Sigmoid colon (tissue), 7 donors: ENCODE data around the gene FSD2. TPM values are rescaled to one million over a fixed set of nuclear protein-coding genes. Genes with fewer than 3 reads are reported as not detected.

Source experiments
- DNase-seq: peaks from one replicate; pipeline ENCODE4 v3.0.0-alpha.2; 2019
- H3K27ac ChIP-seq, 4 donors: fragments of 200-600 bp; sonication (generic); one replicate each; pipeline ENCODE4 v1.5.1; 2016 to 2019; ENCODE audit warnings: mild to moderate bottlenecking in 1 of 4
- H3K27me3 ChIP-seq, 3 donors: fragments of 200-600 bp; sonication (generic); one replicate each; pipeline ENCODE4 v1.5.1; 2019; ENCODE audit warnings: mild to moderate bottlenecking in 1 of 3
- H3K36me3 ChIP-seq, 4 donors: fragments of 200-600 bp; sonication (generic); one replicate each; pipeline ENCODE4 v1.5.1; 2016 to 2019
- H3K4me1 ChIP-seq, 4 donors: fragments of 200-600 bp; sonication (generic); one replicate each; pipeline ENCODE4 v1.5.1; 2017 to 2019
- H3K4me3 ChIP-seq, 4 donors: fragments of 200-600 bp; sonication (generic); one replicate each; pipeline ENCODE4 v1.5.1; 2017 to 2019; ENCODE audit warnings: mild to moderate bottlenecking in 2 of 4, moderate library complexity in 1 of 4
- H3K9me3 ChIP-seq, 4 donors: fragments of 200-600 bp in 3 of 4; sonication (generic) in 3 of 4; one replicate each; pipeline versions ENCODE4 v1.5.1 to v1.6.1; 2013 to 2019
- EP300 ChIP-seq, 4 donors: sonication (generic); formaldehyde crosslinking; IDR thresholded peaks; one replicate each; pipeline ENCODE4 v1.6.1; 2017; ENCODE audit warnings: antibody characterized with exemption in 4 of 4
- POLR2A ChIP-seq, 2 donors: fragments of 450-650 bp; IDR thresholded peaks; one replicate each; pipeline ENCODE4 v1.6.1; 2016; ENCODE audit warnings: antibody characterized with exemption in 2 of 2, mild to moderate bottlenecking in 2 of 2, moderate library complexity in 2 of 2
- POLR2AphosphoS5 ChIP-seq, 4 donors: sonication (generic); formaldehyde crosslinking; IDR thresholded peaks; one replicate each; pipeline ENCODE4 v1.6.1; 2017; ENCODE audit warnings: antibody characterized with exemption in 4 of 4
- WGBS, 2 donors: extraction: QIAGEN DNeasy Blood & Tissue Kit; methylation state at CpG; one replicate each; pipeline ENCODE4 v1.1.7; 2013; 5-methylcytosine and 5-hydroxymethylcytosine counted together
- intact Hi-C: fragments of 100-400 bp; cut with DNase I; formaldehyde crosslinking; loops from one replicate; pipeline ENCODE4 v1.15.1; 2023
- polyA plus RNA-seq, 3 donors: library from polyadenylated mRNA; stranded (reverse); fragments of 200-250 nt; gene quantifications; one replicate each; pipeline ENCODE4 v1.2.3, GENCODE V29; 2013
- total RNA-seq, 4 donors: library from RNA; depleted of rRNA; stranded (reverse); fragments of >200 nt; gene quantifications; one replicate each; pipeline ENCODE4 v1.1.0, GENCODE V29; 2016
- TF ChIP-seq, protein P1 (sequence below), 4 experiments: fragments of 450-650 bp in 3 of 4; fragments of 200-600 bp in 1 of 4; IDR thresholded peaks; one replicate each; pipeline ENCODE4 v1.5.1; 2016 to 2019; ENCODE audit warnings: antibody characterized with exemption in 4 of 4, mild to moderate bottlenecking in 3 of 4, moderate library complexity in 2 of 4
- donor health status: healthy with polysubstance abuse.
- donor health status: Bipolar disorder and iron deficiency.
- donor health status: healthy.

The FSD2 gene
- total and polyA plus RNA-seq, 7 donors: not detected

DNA sequence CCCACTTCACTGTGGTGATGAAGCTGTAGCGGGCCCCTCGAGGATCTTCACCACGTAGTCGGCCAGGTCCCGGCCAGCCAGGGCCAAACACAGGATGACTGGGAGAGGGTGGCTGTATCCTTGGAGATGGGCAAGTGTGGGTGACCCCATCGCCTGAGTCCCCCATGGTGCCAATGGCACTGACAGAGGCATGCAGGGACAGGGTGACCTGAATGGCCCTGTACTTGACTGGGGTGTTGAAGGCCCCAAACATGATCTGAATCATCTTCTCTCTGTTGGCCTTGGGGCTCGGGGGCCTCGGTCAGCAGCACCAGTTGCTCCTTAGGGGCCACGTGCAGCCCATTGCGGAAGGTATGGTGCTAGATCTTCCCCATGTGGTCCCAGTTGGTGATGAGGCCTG is 79.1 kb downstream of the FSD2 start:
- H3K9me3 ChIP-seq: no peaks in the 10 kb centered on the region
- H3K27me3 ChIP-seq: no peaks in the 10 kb centered on the region
- TF ChIP-seq, protein P1, sequence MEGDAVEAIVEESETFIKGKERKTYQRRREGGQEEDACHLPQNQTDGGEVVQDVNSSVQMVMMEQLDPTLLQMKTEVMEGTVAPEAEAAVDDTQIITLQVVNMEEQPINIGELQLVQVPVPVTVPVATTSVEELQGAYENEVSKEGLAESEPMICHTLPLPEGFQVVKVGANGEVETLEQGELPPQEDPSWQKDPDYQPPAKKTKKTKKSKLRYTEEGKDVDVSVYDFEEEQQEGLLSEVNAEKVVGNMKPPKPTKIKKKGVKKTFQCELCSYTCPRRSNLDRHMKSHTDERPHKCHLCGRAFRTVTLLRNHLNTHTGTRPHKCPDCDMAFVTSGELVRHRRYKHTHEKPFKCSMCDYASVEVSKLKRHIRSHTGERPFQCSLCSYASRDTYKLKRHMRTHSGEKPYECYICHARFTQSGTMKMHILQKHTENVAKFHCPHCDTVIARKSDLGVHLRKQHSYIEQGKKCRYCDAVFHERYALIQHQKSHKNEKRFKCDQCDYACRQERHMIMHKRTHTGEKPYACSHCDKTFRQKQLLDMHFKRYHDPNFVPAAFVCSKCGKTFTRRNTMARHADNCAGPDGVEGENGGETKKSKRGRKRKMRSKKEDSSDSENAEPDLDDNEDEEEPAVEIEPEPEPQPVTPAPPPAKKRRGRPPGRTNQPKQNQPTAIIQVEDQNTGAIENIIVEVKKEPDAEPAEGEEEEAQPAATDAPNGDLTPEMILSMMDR (IDR thresholded peaks at IDR 0.05): no peak
- no peak for TF ChIP-seq EP300 (IDR thresholded peaks at IDR 0.05)
- TF ChIP-seq POLR2AphosphoS5 (IDR thresholded peaks at IDR 0.05): no peak
- TF ChIP-seq POLR2A (IDR thresholded peaks at IDR 0.05): no peak
- no peak overlapping the region for H3K4me3 ChIP-seq
- no peaks in the 10 kb centered on the region for H3K36me3 ChIP-seq
- H3K27ac ChIP-seq: no peak overlapping the region
- WGBS, 2 donors: 95% methylated on average over 10 of the region's 10 CpGs
- intact Hi-C loops: no loop called here
- no peak for DNase-seq
- no peaks in the 10 kb centered on the region for H3K4me1 ChIP-seq

DNA sequence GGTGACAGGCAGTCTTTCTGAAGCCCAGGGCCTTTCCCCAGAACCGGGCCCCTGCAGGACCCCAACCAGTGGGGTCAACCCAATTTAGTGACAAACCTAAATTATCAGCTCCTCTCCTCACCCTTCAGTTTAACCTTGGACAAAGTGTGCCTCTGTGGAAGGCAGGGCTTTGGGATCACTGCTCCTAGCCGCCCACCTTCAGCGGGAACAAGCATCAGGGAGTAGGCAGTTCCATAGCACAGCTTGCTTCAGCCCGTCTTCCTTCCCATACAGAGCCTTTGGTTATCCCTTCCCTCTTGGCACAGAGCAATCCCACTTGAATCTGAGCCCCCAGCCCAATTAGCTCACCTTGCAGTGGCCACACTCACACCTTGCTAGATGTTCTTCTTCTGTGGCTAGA is 90.9 kb downstream of the FSD2 start:
- WGBS, 2 donors: 91 to 92% methylated on average over 4 of the region's 4 CpGs
- peaks cover 0 to 7% (median 5%) of the 10 kb centered on the region in 4 donors for H3K4me1 ChIP-seq
- intact Hi-C loops: no loop called here
- DNase-seq: no peak
- peaks cover 0 to 6% (median 2%) of the 10 kb centered on the region in 3 donors for H3K27me3 ChIP-seq
- no peak overlapping the region for H3K27ac ChIP-seq
- TF ChIP-seq, protein P1 (IDR thresholded peaks at IDR 0.05): no peak
- no peak for TF ChIP-seq EP300 (IDR thresholded peaks at IDR 0.05)
- no peak for TF ChIP-seq POLR2AphosphoS5 (IDR thresholded peaks at IDR 0.05)
- no peak for TF ChIP-seq POLR2A (IDR thresholded peaks at IDR 0.05)
- no peaks in the 10 kb centered on the region for H3K9me3 ChIP-seq
- no peak overlapping the region for H3K4me3 ChIP-seq
- no peaks in the 10 kb centered on the region for H3K36me3 ChIP-seq

DNA sequence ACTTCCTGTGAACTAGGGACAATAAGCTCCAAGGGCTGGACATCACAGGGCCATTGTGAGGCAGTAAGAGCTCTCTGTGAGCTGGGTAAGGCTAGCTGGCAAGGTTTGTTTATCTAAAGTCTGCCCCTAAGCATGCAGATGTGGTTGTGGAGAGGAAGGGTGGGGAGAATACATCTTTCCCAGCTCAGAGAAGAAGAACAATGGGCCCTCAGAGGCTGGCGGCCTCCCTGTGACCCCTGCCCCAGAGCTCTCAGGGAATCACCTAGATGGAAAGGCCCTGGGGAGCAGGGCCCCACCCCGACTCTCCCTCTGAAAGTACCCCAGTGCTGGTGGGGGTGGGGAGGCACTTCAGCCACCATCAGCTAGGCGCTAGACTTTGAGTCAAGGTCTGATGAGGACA is 91.9 kb downstream of the FSD2 start:
- intact Hi-C loops: no loop called here
- 53 to 71% methylated on average over 3 of the region's 3 CpGs for WGBS, 2 donors

DNA sequence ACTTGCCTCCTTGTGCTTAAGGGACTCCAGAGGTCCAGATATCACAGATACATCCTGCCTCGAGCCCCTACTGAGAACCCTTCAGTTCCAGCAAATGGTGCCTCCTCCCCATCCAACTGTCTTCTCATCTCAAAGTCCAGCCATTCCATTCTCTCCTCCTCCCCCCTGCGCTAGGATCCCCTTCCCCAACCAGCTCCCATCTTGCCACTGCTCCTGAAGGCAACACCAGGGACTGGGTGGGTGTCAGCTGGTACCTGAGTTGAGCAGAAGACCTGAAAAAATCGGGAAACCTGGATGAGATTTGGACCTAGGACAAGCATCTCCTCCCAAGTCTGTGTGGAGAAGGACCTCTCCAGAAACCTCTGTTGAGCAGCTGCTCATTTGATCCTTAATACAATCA is 93.8 kb downstream of the FSD2 start:
- WGBS, 2 donors: 80 to 84% methylated on average over 3 of the region's 3 CpGs
- DNase-seq: no peak
- intact Hi-C loops: no loop called here
- Histone ChIP-seq H3K4me3 (no peak overlapping the region), H3K4me1 (peaks cover 0 to 18% (median 15%) of the 10 kb centered on the region in 4 donors), H3K27me3 (peaks cover 0 to 6% (median 0%) of the 10 kb centered on the region in 3 donors), H3K36me3 (no peaks in the 10 kb centered on the region), H3K9me3 (no peaks in the 10 kb centered on the region), H3K27ac (no peak overlapping the region)
- TF ChIP-seq, protein P1 (IDR thresholded peaks at IDR 0.05): no peak

More for the DNA sequence above, 91.9 kb downstream of the FSD2 start:
- H3K27me3 ChIP-seq: peaks cover 0 to 6% (median 2%) of the 10 kb centered on the region in 3 donors
- no peak for TF ChIP-seq POLR2AphosphoS5 (IDR thresholded peaks at IDR 0.05)
- TF ChIP-seq EP300 (IDR thresholded peaks at IDR 0.05): no peak
- TF ChIP-seq, protein P1 (IDR thresholded peaks at IDR 0.05): no peak
- TF ChIP-seq POLR2A (IDR thresholded peaks at IDR 0.05): no peak
- no peak overlapping the region for H3K27ac ChIP-seq
- H3K4me3 ChIP-seq: no peak overlapping the region
- no peaks in the 10 kb centered on the region for H3K9me3 ChIP-seq
- no peaks in the 10 kb centered on the region for H3K36me3 ChIP-seq
- H3K4me1 ChIP-seq: peaks cover 0 to 15% (median 13%) of the 10 kb centered on the region in 4 donors
- no peak for DNase-seq

DNA sequence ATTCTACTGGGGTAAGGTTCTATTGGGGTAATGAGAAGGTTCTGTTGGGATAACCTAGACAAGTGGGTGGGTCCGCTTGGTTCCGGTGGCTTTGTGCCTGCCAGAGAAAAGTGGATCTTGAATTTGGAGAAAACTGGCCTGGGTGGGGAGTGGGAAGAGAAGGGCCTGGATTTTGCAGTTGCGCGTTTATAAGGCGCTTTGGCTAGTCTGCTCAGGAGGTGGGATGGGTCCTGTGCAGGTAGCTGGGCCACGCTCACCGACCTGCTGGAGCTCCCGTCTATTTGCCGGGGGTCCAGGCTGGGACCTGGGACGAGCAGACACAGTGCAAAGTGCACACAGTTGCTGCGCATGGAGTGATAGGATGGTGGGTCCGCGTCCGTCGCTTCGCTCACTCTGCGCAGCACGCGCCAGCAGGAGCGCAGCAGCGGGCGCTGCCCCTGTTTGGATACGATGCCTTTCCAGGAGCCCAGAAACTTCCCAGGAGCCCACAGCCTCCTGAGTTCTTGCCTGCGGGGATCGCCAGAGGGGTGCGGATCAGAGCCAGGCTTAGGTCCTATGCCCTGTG is 94.9 kb downstream of the FSD2 start:
- H3K27me3 ChIP-seq: peaks cover 0 to 6% (median 0%) of the 10 kb centered on the region in 3 donors
- whole genome bisulfite sequencing, 2 donors: 96 to 97% methylated on average over 26 of the region's 26 CpGs
- intact Hi-C loops: no loop called here

More for the DNA sequence above, 94.9 kb downstream of the FSD2 start:
- H3K36me3 ChIP-seq: no peaks in the 10 kb centered on the region
- no peaks in the 10 kb centered on the region for H3K9me3 ChIP-seq
- TF ChIP-seq EP300 (IDR thresholded peaks at IDR 0.05) (no peak), POLR2A (IDR thresholded peaks at IDR 0.05) (no peak), POLR2AphosphoS5 (IDR thresholded peaks at IDR 0.05) (no peak)
- TF ChIP-seq, protein P1 (IDR thresholded peaks at IDR 0.05): no peak
- no peak overlapping the region for H3K27ac ChIP-seq
- DNase-seq: no peak
- peaks cover 0 to 18% (median 15%) of the 10 kb centered on the region in 4 donors for H3K4me1 ChIP-seq
- H3K4me3 ChIP-seq: no peak overlapping the region
